ENCODE results near the gene EXD2.
"Not testable (repeated sequence)": the region's sequence is repeated elsewhere in the genome, so short reads cannot be mapped to it uniquely, and the experiment has no call there.

The EXD2 gene

DNA sequence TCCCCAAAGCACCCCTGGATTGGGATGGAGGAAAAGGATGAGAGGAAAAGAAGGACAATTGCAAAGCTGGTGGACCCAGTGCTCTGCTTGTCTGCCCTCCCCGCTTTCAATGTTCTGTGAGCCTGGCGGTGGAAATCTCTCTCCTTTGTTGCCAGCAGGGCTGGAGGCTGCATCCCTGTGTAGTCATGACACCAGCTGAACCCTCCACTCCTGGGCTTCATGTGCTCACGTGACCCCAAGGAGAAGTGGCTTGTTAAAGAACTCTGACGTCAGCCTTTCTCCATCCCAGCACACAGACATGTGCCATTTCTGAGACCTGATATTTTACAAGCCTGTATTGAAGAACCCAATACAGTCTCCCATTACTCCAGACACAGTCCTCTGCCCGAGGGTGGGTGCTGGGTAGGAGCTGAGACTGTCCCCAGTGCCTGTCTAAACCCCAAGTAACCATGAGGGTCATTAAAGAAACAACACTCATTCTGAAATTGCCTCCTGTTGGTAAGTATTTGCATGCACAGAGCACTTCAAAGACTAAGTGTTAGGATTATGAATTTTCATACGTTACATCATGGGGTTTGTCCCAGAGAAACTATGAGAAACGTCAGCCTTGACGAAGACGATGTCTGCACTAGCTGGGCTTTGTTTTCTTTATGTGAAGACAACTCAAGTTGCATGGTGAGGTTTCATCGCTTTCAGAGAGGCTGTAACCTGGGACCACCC, 90.3 kb downstream of the EXD2 start:
- DNase-seq (ENCODE audit: low spot score), result no peak

GRCh38 chr14:69282448-69282847, 91.2 kb downstream of the EXD2 start:
- no peak for DNase-seq (ENCODE audit: low spot score)

DNA sequence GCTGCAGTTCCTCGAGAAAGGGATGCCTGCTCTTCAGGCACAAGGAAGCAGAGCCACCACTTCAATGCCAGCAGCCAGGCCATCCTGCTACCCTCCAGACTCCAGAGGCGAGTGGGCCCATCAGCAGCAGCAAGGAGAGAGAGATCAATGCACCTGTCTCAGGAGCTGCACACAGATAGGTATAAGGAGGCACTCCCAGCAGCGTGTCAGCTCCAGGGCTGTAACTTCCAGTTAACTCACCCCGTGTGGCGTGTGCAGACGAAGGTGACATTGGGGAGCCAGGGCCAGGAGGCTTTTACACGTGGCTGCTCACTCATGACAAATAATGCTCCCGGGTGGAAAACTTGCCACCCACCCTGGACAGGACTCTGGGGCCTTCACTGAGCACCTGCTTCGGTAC, 92.9 kb downstream of the EXD2 start:
- no peak for DNase-seq (ENCODE audit: low spot score)

DNA sequence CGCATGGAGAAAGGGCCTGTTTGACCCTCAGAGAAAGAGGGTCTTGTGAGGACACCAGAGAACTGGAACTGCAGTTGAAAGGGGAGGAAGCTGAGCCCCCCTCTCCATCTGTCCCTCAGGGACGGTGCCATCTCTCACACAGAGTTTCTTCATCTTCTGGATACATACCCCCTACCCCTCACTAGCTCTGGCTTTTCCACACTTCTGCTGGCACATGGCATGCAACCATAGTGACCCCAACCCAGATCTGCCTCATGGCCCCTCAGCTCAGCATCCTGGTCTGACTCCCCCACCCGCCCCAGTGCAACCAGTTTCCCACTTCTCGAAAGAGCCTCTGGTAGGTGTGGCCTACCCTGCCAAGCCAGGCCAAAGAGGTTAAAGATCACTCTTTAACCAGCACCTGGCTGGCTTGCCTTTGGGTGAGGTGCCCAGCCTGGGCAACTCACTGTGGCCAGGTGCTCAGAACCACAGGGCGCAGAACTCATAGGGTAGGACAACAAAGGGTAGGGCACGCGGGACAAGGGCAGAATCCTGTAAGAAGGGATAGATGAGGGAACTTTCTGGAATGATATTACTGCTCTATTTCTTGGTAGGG, 94.5 kb downstream of the EXD2 start:
- DNase-seq (ENCODE audit: low spot score), result no peak

GRCh38 chr14:69287098-69288010, 96.1 kb downstream of the EXD2 start:
- no peak for DNase-seq (ENCODE audit: low spot score)

GRCh38 chr14:69288011-69288771, 96.9 kb downstream of the EXD2 start:
- DNase-seq (ENCODE audit: low spot score), result no peak

GRCh38 chr14:69288956-69289705, 97.8 kb downstream of the EXD2 start:
- no peak for DNase-seq (ENCODE audit: low spot score)

DNA sequence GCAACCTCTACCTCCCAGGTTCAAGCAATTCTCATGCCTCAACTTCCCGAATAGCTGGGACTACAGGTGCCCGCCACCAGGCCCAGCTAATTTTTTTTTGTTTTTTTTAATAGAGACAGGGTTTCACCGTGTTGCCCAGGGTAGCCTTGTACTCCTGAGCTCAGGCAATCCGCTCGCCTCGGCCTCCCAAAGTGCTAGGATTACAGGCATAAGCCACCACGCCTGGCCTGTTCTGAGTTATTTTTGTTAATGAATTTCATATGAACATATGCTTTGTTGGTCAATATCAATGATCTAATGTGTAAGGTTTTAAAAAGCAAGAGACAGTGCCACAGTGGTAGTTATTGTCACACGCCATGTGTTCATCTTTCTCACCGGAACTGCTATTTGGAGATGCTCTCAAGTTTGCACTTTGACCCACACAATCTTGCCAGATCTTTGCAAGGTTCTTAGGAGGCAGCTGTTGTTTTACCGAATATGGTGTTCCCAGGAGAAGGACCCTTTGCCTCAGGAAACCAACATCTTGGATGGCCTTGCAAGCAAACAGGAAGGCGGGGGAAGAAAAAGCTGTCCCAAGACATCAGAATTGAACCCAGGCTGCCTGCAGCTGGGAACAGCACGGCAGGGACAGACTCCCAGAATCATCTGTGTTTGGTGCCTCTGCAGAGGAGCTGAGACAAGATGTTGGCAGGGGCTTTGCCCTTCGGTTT, 98.7 kb downstream of the EXD2 start:
- DNase-seq (ENCODE audit: low spot score), result no peak

DNA sequence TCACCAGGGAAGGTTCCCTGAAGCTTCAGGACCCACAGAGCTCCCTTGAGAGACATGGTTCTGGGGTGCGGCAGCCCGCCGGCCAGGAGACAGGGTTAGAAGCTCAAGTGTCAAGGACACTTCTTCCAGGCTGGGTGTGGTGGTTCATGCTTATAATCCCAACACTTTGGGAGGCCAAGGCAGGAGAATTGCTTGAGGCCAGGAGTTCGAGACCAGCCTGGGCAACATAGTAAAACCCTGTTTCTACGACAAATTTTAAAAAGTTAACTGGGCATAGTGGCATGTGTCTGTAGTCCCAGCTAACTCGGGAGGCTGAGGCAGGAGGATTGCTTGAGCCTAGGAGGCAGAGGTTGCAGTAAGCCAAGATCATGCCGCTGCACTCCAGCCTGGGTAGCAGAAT, 99.6 kb downstream of the EXD2 start:
- DNase-seq (ENCODE audit: low spot score), result not testable (repeated sequence)

DNA sequence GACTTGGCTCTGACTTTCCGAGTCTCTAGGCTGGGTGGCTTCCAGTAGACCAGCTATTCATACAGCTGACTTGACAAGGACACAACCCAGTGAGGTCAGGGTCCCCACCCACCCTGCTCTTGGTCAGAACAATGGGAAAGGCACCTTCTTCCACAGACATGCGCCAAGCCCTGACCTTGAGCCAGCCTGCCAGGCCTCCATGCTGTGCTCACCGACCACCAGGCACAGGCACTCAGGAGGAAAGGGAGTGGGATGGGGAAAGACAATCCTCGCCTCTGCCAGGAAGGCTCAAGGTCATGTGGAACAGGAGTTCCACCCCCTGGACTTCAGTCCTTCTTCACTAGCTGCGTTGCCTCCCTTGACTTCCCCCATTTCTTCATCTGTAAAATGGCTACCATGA, 100.1 kb downstream of the EXD2 start:
- no peak for DNase-seq (ENCODE audit: low spot score)

DNA sequence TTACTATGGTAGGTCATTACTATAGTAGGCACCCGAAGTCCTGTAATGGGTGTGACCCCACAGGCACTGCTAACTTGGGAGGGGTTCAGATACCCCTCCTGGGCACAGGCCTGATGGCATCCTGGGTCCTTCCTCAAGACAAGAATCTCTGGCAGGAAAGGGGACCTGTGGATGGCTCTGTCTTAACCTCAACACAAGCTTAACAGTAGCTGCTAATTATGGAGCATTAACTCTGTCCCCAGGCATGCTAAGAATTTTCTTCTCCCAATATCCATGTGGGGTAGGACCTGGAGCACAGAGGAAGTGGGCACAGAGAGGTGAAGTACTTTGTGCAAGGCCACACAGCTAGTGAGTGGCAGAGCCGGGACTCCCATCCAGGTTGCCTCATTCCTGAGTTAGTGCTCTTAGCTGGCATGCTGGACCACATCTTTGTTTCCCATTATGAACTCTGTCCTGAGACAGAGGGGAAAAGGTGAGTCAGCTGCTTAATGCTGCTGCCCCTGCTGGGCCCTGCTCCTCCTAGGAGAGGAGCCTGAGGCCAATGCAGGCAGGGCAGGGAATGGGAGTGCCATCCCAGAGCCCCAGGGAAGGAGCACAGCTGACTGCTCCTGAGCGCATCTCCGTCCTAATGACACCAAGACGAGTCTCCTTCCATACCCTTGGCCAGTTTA, 100.7 kb downstream of the EXD2 start:
- no peak for DNase-seq (ENCODE audit: low spot score)

All from LoVo (cell line).